HepG2 (cell line): ENCODE data around the gene BCL7A. TPM values are rescaled to one million over a fixed set of nuclear protein-coding genes. Genes with fewer than 3 reads are reported as not detected.
A peak's percentile ranks its signal among the peaks of the same experiment; 100 is the strongest.

ENCODE experiments used
- CENPT ChIP-seq: sonication (generic); formaldehyde crosslinking; IDR thresholded peaks from 2 replicates; pipeline ENCODE4 v1.8.0; 2022; ENCODE audit warnings: low read depth, mild to moderate bottlenecking, moderate library complexity, missing genetic modification reagents
- FOXA3 ChIP-seq: IDR thresholded peaks from 2 replicates; pipeline ENCODE4 v1.6.1; 2016; ENCODE audit warnings: missing genetic modification reagents, missing compliant biosample characterization
- IKZF1 ChIP-seq: fragments of 450-650 bp; IDR thresholded peaks from 2 replicates; pipeline ENCODE4 v1.7.1; 2016
- JUNB ChIP-seq: sonication (generic); formaldehyde crosslinking; IDR thresholded peaks from 2 replicates; pipeline ENCODE4 v1.8.0; 2022; ENCODE audit warnings: missing genetic modification reagents, mild to moderate bottlenecking, borderline replicate concordance
- NFKB2 ChIP-seq: sonication (generic); formaldehyde crosslinking; IDR thresholded peaks from 2 replicates; pipeline ENCODE4 v1.4.0; 2020; ENCODE audit warnings: missing genetic modification reagents, borderline replicate concordance
- PHF5A ChIP-seq: IDR thresholded peaks from one replicate; pipeline ENCODE4 v1.6.1; 2018; ENCODE audit warnings: low read depth, missing genetic modification reagents; ENCODE audit not compliant: unreplicated experiment
- TBX2 ChIP-seq: sonication (generic); formaldehyde crosslinking; IDR thresholded peaks from 2 replicates; pipeline ENCODE4 v1.5.0; 2020; ENCODE audit warnings: missing genetic modification reagents, mild to moderate bottlenecking, borderline replicate concordance
- TRIM24 ChIP-seq: sonication (generic); formaldehyde crosslinking; IDR thresholded peaks from 2 replicates; pipeline ENCODE4 v1.8.0; 2022; ENCODE audit warnings: mild to moderate bottlenecking, missing genetic modification reagents
- XBP1 ChIP-seq: sonication (generic); formaldehyde crosslinking; IDR thresholded peaks from 2 replicates; pipeline ENCODE4 v1.5.0; 2020; ENCODE audit warnings: missing genetic modification reagents
- ZBTB26 ChIP-seq: IDR thresholded peaks from 2 replicates; pipeline ENCODE4 v1.6.1; 2016; ENCODE audit warnings: missing compliant biosample characterization, missing genetic modification reagents, borderline replicate concordance
- ZNF230 ChIP-seq: sonication (generic); formaldehyde crosslinking; IDR thresholded peaks from 2 replicates; pipeline ENCODE4 v1.4.0; 2020; ENCODE audit warnings: mild to moderate bottlenecking, missing genetic modification reagents
- ZNF530 ChIP-seq: sonication (generic); formaldehyde crosslinking; IDR thresholded peaks from 2 replicates; pipeline ENCODE4 v1.5.0; 2020; ENCODE audit warnings: low read depth, mild to moderate bottlenecking, missing genetic modification reagents
- ZNF660 ChIP-seq: sonication (generic); formaldehyde crosslinking; IDR thresholded peaks from 2 replicates; pipeline ENCODE4 v1.5.1; 2020; ENCODE audit warnings: mild to moderate bottlenecking, low read depth, missing genetic modification reagents, borderline replicate concordance
- ZNF687 ChIP-seq: sonication (generic); formaldehyde crosslinking; IDR thresholded peaks from 2 replicates; pipeline ENCODE4 v1.5.1; 2020; ENCODE audit warnings: mild to moderate bottlenecking, missing genetic modification reagents, moderate library complexity
- ZNF776 ChIP-seq: sonication (generic); formaldehyde crosslinking; IDR thresholded peaks from 2 replicates; pipeline ENCODE4 v1.4.0; 2020; ENCODE audit warnings: mild to moderate bottlenecking, missing genetic modification reagents
- polyA plus RNA-seq, 8 experiments: library from polyadenylated mRNA; depleted of rRNA in 3 of 8; stranded (reverse) in 7 of 8; unstranded in 1 of 8; fragments of >200 nt; fragmentation: Illumina TruSeq in 4 of 8; extraction: Trizol in 4 of 8; gene quantifications; 2 replicates each; pipeline versions ENCODE4 v1.2.1 to v1.2.3, GENCODE V29; 2011 to 2016; ENCODE audit warnings: low read depth in 4 of 8, missing spikeins in 1 of 8, mixed read lengths in 1 of 8; ENCODE audit not compliant: insufficient read depth in 1 of 8
- total RNA-seq, 5 experiments: library from RNA; depleted of rRNA; stranded (reverse); fragments of >200 nt; fragmentation: Illumina TruSeq; extraction: Trizol; gene quantifications; 2 replicates each; pipeline ENCODE4 v1.2.3, GENCODE V29; 2016; ENCODE audit warnings: low read depth in 1 of 5
- TF ChIP-seq, protein P1 (sequence below): IDR thresholded peaks from 2 replicates; pipeline ENCODE4 v1.6.1; 2016; ENCODE audit warnings: low read depth
- TF ChIP-seq, protein P2 (sequence below): sonication (generic); formaldehyde crosslinking; IDR thresholded peaks from 2 replicates; pipeline ENCODE4 v1.4.0; 2020; ENCODE audit warnings: missing genetic modification reagents
- TF ChIP-seq, protein P3 (sequence below): sonication (generic); formaldehyde crosslinking; IDR thresholded peaks from 2 replicates; pipeline ENCODE4 v1.9.0; 2021; ENCODE audit warnings: missing genetic modification reagents, mild to moderate bottlenecking, borderline replicate concordance
- TF ChIP-seq, protein P4 (sequence below): sonication (generic); formaldehyde crosslinking; conservative IDR thresholded peaks from 2 replicates; pipeline ENCODE4 v1.8.1; 2023; ENCODE audit warnings: missing genetic modification reagents

The BCL7A gene
- total and polyA plus RNA-seq, 2 of the 13 experiments (the other 11 are each of a cell fraction or from before 2014, with no cell fraction given): 4.1 to 6.2 TPM

GRCh38 chr12:122079033-122079531 is 57.4 kb downstream of the BCL7A start (continued):
- TF ChIP-seq, protein P1, sequence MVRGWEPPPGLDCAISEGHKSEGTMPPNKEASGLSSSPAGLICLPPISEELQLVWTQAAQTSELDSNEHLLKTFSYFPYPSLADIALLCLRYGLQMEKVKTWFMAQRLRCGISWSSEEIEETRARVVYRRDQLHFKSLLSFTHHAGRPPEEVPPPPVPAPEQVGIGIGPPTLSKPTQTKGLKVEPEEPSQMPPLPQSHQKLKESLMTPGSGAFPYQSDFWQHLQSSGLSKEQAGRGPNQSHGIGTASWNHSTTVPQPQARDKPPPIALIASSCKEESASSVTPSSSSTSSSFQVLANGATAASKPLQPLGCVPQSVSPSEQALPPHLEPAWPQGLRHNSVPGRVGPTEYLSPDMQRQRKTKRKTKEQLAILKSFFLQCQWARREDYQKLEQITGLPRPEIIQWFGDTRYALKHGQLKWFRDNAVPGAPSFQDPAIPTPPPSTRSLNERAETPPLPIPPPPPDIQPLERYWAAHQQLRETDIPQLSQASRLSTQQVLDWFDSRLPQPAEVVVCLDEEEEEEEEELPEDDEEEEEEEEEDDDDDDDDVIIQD: no peak
- TF ChIP-seq ZNF230 (CRISPR knock-in tag) (peak; percentile 82; the same call in 1 of the 2 replicates), ZNF660 (CRISPR knock-in tag) (no peak), CENPT (CRISPR knock-in tag) (peak; percentile 82; the same call in 1 of the 2 replicates), JUNB (CRISPR knock-in tag) (peak; percentile 80; the same call in 1 of the 2 replicates), ZBTB26 (CRISPR knock-in tag) (0 out of 2 replicates have a peak, but pooled peaks have one; percentile 59), NFKB2 (CRISPR knock-in tag) (peak; percentile 97), XBP1 (CRISPR knock-in tag) (peak; percentile 20; the same call in 1 of the 2 replicates), FOXA3 (CRISPR knock-in tag) (peak; percentile 49; the same call in 1 of the 2 replicates), PHF5A (no peak), IKZF1 (no peak), TBX2 (CRISPR knock-in tag) (no peak), ZNF530 (CRISPR knock-in tag) (peak; percentile 89), ZNF776 (peak; percentile 54), ZNF687 (CRISPR knock-in tag) (peak; percentile 83), TRIM24 (CRISPR knock-in tag) (no peak)
- TF ChIP-seq, protein P2, sequence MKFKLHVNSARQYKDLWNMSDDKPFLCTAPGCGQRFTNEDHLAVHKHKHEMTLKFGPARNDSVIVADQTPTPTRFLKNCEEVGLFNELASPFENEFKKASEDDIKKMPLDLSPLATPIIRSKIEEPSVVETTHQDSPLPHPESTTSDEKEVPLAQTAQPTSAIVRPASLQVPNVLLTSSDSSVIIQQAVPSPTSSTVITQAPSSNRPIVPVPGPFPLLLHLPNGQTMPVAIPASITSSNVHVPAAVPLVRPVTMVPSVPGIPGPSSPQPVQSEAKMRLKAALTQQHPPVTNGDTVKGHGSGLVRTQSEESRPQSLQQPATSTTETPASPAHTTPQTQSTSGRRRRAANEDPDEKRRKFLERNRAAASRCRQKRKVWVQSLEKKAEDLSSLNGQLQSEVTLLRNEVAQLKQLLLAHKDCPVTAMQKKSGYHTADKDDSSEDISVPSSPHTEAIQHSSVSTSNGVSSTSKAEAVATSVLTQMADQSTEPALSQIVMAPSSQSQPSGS (CRISPR knock-in tag): peak; percentile 35; the same call in 1 of the 2 replicates
- TF ChIP-seq, protein P3, sequence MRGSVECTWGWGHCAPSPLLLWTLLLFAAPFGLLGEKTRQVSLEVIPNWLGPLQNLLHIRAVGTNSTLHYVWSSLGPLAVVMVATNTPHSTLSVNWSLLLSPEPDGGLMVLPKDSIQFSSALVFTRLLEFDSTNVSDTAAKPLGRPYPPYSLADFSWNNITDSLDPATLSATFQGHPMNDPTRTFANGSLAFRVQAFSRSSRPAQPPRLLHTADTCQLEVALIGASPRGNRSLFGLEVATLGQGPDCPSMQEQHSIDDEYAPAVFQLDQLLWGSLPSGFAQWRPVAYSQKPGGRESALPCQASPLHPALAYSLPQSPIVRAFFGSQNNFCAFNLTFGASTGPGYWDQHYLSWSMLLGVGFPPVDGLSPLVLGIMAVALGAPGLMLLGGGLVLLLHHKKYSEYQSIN (CRISPR knock-in tag): no peak
- TF ChIP-seq, protein P4, sequence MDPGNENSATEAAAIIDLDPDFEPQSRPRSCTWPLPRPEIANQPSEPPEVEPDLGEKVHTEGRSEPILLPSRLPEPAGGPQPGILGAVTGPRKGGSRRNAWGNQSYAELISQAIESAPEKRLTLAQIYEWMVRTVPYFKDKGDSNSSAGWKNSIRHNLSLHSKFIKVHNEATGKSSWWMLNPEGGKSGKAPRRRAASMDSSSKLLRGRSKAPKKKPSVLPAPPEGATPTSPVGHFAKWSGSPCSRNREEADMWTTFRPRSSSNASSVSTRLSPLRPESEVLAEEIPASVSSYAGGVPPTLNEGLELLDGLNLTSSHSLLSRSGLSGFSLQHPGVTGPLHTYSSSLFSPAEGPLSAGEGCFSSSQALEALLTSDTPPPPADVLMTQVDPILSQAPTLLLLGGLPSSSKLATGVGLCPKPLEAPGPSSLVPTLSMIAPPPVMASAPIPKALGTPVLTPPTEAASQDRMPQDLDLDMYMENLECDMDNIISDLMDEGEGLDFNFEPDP (CRISPR knock-in tag): 0 out of 2 replicates have a peak, but pooled peaks have one; percentile 47
